ENCODE results near the gene PALM2AKAP2. TPM values are rescaled to one million over a fixed set of nuclear protein-coding genes. Genes with fewer than 3 reads are reported as not detected.
"Not testable (repeated sequence)": the region's sequence is repeated elsewhere in the genome, so short reads cannot be mapped to it uniquely, and the experiment has no call there.

Gene PALM2AKAP2
- total RNA-seq, 1 donor from 2014 or later = 10.1 TPM

DNA sequence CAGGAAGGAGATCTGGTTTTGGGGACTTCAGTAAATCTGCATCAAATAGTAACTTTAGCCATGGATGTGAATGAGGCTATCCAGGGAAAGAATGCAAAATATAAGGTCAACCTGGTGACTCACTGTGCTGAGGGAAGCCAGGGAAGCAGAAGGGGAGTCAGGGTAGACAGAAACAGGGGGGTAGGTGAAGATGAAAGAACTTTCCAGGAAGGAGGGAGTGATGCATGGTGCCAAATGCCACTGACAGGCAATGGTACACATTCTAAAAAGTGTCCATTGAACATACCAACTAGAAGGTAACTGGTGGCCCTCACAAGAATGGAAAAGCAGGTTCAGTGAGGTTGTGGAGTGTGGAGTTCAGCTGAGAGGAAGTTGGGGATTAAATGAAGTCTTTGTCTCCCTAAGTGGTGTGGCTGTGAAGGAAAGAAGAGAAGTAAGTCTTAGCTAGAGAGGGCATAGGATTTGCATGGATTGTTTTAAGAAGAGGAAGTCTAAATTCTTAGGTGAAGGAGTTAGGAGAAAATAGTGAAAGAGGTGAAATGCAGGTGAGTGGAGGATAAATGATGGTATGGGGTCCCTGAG lies 35.5 kb downstream of the PALM2AKAP2 start:
- TF ChIP-seq, protein P1, sequence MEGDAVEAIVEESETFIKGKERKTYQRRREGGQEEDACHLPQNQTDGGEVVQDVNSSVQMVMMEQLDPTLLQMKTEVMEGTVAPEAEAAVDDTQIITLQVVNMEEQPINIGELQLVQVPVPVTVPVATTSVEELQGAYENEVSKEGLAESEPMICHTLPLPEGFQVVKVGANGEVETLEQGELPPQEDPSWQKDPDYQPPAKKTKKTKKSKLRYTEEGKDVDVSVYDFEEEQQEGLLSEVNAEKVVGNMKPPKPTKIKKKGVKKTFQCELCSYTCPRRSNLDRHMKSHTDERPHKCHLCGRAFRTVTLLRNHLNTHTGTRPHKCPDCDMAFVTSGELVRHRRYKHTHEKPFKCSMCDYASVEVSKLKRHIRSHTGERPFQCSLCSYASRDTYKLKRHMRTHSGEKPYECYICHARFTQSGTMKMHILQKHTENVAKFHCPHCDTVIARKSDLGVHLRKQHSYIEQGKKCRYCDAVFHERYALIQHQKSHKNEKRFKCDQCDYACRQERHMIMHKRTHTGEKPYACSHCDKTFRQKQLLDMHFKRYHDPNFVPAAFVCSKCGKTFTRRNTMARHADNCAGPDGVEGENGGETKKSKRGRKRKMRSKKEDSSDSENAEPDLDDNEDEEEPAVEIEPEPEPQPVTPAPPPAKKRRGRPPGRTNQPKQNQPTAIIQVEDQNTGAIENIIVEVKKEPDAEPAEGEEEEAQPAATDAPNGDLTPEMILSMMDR (IDR thresholded peaks at IDR 0.05; ENCODE audit: insufficient read depth, low read length, poor library complexity, severe bottlenecking) = no peak
- Histone ChIP-seq H3K27me3 (ENCODE audit: control insufficient read depth, insufficient read depth, low read length) (no peaks in the 10 kb centered on the region), H3K36me3 (ENCODE audit: control insufficient read depth, insufficient read depth, low read length) (no peaks in the 10 kb centered on the region), H3K4me3 (ENCODE audit: low read depth, low read length) (no peak overlapping the region)
- no peak for DNase-seq (ENCODE audit: low read depth)

- H3K27me3 ChIP-seq (ENCODE audit: control insufficient read depth, insufficient read depth, low read length) = no peaks in the 10 kb centered on the region
- peak; percentile 98 for DNase-seq (ENCODE audit: low read depth)
These were observed 36.5 kb downstream of the PALM2AKAP2 start for GRCh38 chr9:109816490-109816889.

DNA sequence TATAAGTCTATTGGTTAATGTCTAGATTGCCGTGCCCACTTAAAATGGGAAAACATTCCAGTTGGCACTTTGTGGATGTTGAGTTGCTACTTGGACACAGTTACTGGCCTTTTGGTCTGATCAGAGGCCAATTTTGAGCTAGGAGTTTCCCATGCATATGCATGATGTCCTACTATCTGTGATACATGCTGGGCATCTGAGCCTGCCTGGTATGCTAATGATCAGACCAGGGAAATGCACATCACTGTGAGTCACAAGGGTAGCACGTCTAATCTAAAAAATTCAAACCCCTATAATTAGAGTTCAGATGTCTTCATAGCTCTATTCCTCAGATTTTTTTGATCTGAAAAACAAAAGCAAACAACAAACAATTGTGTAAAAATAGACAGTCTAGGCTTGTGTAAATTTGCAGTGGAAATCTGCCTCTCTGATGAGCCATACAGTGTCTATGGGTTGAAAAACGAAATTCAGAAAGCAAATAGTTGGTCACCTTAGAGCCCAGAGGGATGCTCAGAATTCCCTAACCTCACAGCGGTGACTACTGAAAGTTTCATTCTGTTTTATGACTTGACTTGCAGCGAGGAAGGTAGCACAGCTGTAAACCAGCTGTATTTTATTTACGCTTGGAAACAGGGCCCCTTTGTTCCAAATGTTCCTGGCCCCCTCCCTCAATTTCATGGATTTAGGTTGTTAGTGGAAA lies 37.3 kb downstream of the PALM2AKAP2 start:
- TF ChIP-seq, protein P1 (IDR thresholded peaks at IDR 0.05; ENCODE audit: insufficient read depth, low read length, poor library complexity, severe bottlenecking) = no peak
- no peak for DNase-seq (ENCODE audit: low read depth)
- H3K4me3 ChIP-seq (ENCODE audit: low read depth, low read length) = no peak overlapping the region
- no peaks in the 10 kb centered on the region for H3K36me3 ChIP-seq (ENCODE audit: control insufficient read depth, insufficient read depth, low read length)
- no peaks in the 10 kb centered on the region for H3K27me3 ChIP-seq (ENCODE audit: control insufficient read depth, insufficient read depth, low read length)

More at GRCh38 chr9:109816490-109816889, 36.5 kb downstream of the PALM2AKAP2 start:
- Histone ChIP-seq H3K36me3 (ENCODE audit: control insufficient read depth, insufficient read depth, low read length) (no peaks in the 10 kb centered on the region), H3K4me3 (ENCODE audit: low read depth, low read length) (no peak overlapping the region)
- TF ChIP-seq, protein P1 (IDR thresholded peaks at IDR 0.05; ENCODE audit: insufficient read depth, low read length, poor library complexity, severe bottlenecking) = no peak

DNA sequence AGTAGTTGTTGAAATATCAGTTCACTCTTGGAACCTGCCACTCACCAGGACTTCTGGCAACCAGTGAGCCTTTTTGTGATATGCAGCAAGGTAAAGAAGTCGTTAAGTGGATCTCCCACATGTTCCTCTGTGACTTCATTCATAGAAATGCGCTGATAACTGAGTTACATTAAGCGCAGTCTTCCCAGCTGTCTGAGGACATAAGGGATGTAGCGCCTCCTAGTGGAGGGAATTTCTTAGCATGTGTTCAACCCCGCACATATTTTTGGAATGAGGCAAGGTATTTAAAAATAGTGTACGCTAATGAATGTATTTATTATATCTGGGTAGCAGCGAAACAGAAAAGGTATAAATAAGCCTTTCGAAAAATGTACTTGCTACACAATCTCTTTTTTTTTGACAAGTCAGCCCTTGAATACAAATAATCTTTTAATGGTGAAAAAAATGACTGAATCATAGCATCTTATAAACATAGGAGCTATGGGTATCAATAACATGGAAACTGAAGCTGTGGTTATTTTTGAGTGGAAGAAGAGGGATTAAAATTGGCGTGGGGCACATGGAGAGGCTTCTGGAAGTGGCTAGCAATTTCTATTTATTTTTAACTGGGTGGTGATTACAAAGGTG lies 38.0 kb downstream of the PALM2AKAP2 start:
- peak; percentile 92 for DNase-seq (ENCODE audit: low read depth)
- H3K27me3 ChIP-seq (ENCODE audit: control insufficient read depth, insufficient read depth, low read length) = no peaks in the 10 kb centered on the region
- H3K36me3 ChIP-seq (ENCODE audit: control insufficient read depth, insufficient read depth, low read length) = no peaks in the 10 kb centered on the region
- H3K4me3 ChIP-seq (ENCODE audit: low read depth, low read length) = no peak overlapping the region
- TF ChIP-seq, protein P1 (IDR thresholded peaks at IDR 0.05; ENCODE audit: insufficient read depth, low read length, poor library complexity, severe bottlenecking) = peak; percentile 73

- no peaks in the 10 kb centered on the region for H3K36me3 ChIP-seq (ENCODE audit: control insufficient read depth, insufficient read depth, low read length)
- TF ChIP-seq, protein P1 (IDR thresholded peaks at IDR 0.05; ENCODE audit: insufficient read depth, low read length, poor library complexity, severe bottlenecking) = no peak
- H3K4me3 ChIP-seq (ENCODE audit: low read depth, low read length) = no peak overlapping the region
- DNase-seq (ENCODE audit: low read depth) = no peak
- no peaks in the 10 kb centered on the region for H3K27me3 ChIP-seq (ENCODE audit: control insufficient read depth, insufficient read depth, low read length)
These were observed 41.7 kb downstream of the PALM2AKAP2 start for GRCh38 chr9:109821711-109822110.

DNA sequence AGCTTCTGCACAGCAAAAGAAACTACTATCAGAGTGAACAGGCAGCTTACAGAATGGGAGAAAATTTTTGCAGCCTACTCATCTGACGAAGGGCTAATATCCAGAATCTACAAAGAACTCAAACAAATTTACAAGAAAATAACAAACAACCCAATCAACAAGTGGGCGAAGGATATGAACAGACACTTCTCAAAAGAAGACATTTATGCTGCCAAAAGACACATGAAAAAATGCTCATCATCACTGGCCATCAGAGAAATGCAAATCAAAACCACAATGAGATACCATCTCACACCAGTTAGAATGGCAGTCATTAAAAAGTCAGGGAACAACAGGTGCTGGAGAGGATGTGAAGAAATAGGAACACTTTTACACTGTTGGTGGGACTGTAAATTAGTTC lies 45.4 kb downstream of the PALM2AKAP2 start:
- not testable (repeated sequence) for DNase-seq (ENCODE audit: low read depth); H3K36me3 ChIP-seq (ENCODE audit: control insufficient read depth, insufficient read depth, low read length); H3K4me3 ChIP-seq (ENCODE audit: low read depth, low read length); H3K27me3 ChIP-seq (ENCODE audit: control insufficient read depth, insufficient read depth, low read length)
